Measurements from ENCODE around the gene CARS1.

The CARS1 gene

DNA sequence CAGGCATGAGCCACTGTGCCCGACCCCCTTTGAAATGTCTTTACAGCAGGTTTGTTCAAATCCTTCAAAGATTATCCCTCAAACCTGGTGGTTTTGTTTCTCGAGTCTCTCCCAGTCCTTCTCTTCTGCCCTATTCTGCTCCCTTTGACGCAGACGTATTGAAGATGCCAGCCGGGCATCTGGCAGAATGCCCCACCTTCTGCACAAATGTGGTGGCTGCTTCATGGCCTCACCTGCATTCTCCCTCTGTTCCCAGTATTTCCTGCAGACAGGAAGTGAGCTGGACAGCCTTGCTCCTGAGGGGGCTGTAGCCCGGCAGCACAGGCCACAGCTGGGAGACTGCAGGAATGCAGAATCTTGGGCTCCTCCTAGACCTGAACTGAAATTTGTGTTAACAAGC, 60.2 kb downstream of the CARS1 start:
- no peak overlapping the region for H3K27ac ChIP-seq (replicated peaks)
- H3K4me3 ChIP-seq (replicated peaks; ENCODE audit: insufficient read depth, low read length) = no peak overlapping the region
- DNase-seq (ENCODE audit: low read depth in 1 of 2, low spot score in 1 of 2) = no peak
- no peaks in the 10 kb centered on the region for H3K27me3 ChIP-seq (ENCODE audit: insufficient read depth, poor library complexity, severe bottlenecking)
- TF ChIP-seq CTCF (IDR thresholded peaks at IDR 0.05; ENCODE audit: insufficient read depth, low read length) (no peak), SPI1 (IDR thresholded peaks at IDR 0.05; ENCODE audit: borderline replicate concordance, low read depth) (no peak)

DNA sequence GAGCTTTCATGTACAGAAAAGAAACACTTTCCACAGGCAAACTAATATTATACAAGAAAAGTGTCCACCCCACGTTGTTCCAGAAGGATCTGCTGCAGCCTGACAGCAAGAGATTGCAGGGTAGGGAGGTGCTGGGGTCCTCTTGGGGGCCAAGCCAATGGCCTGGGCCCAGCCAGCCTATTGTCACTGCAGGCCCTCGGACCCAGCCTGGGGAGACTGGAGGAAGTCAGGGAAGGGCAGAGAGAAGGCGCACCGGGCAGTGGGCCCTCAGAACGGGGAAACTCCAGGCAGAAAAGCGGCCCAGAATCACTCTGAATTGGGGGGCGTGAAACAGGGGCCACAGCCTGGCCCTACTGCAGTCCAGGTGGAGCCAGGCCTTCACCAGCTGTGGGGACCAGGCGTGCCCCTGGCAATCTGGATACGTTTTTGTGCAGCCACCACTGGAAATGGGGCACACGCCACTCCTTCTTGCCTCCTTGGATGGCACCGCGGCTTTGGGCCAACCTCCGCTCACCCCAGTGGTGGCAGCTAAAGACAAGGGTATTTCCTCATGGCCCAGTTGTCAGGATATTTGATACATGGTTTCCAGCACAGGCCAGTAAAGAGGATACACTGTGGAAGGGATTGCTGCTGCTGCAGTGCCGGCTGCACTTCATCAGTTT, 61.2 kb downstream of the CARS1 start:
- TF ChIP-seq REST (IDR thresholded peaks at IDR 0.05; ENCODE audit: insufficient replicate concordance, low read depth) = no peak
- TF ChIP-seq POLR2AphosphoS5 (IDR thresholded peaks at IDR 0.05; ENCODE audit: low read depth) = no peak
- TF ChIP-seq GABPA (IDR thresholded peaks at IDR 0.05; ENCODE audit: low read depth) = no peak
- TF ChIP-seq CTCF (IDR thresholded peaks at IDR 0.05; ENCODE audit: insufficient read depth, low read length) = no peak
- no peak for TF ChIP-seq SPI1 (IDR thresholded peaks at IDR 0.05; ENCODE audit: borderline replicate concordance, low read depth)
- no peak overlapping the region for H3K27ac ChIP-seq (replicated peaks)
- no peak for DNase-seq (ENCODE audit: low read depth in 1 of 2, low spot score in 1 of 2)
- H3K4me3 ChIP-seq (replicated peaks; ENCODE audit: insufficient read depth, low read length) = no peak overlapping the region
- no peaks in the 10 kb centered on the region for H3K27me3 ChIP-seq (ENCODE audit: insufficient read depth, poor library complexity, severe bottlenecking)

DNA sequence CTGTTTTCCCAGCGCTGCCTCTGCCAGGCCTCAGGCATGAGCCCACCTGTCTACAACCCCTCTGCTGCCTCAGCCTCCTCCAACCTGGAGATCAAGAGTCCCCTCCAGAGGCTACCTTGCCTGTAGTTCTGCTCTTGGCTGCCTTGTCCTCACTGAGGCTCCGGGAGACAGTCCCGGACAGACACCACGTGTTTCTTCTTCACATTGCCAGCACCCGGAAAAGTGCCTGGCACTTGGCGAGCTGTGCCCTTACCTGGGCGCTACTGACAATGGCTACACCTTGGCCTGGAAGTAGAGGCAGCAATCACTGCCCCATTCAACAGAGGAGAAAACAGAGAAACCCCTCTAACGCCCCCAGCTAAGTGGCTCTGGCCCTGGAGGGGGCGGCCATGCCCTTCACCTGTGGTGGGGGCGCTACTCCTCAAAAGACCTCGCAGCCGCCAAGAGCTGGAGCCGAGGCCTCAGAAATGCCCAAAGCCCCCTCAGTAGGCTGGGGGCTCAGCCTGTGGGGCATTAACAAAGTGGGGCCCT, 62.1 kb downstream of the CARS1 start:
- no peak overlapping the region for H3K4me3 ChIP-seq (replicated peaks; ENCODE audit: insufficient read depth, low read length)

More for the DNA sequence above, 62.1 kb downstream of the CARS1 start:
- DNase-seq (ENCODE audit: low read depth in 1 of 2, low spot score in 1 of 2) = no peak
- TF ChIP-seq POLR2AphosphoS5 (IDR thresholded peaks at IDR 0.05; ENCODE audit: low read depth) = no peak
- TF ChIP-seq GABPA (IDR thresholded peaks at IDR 0.05; ENCODE audit: low read depth) = no peak
- no peak for TF ChIP-seq REST (IDR thresholded peaks at IDR 0.05; ENCODE audit: insufficient replicate concordance, low read depth)
- no peak for TF ChIP-seq SPI1 (IDR thresholded peaks at IDR 0.05; ENCODE audit: borderline replicate concordance, low read depth)
- no peak for TF ChIP-seq CTCF (IDR thresholded peaks at IDR 0.05; ENCODE audit: insufficient read depth, low read length)
- Histone ChIP-seq H3K27ac (replicated peaks) (no peak overlapping the region), H3K27me3 (ENCODE audit: insufficient read depth, poor library complexity, severe bottlenecking) (no peaks in the 10 kb centered on the region)

Data from HL-60 (cell line).